Activated T-cell treated with anti-CD3 and anti-CD28 coated beads for 1 hour (primary cell): ENCODE measurements around the gene CLCNKA.
"Not testable (repeated sequence)": the region's sequence is repeated elsewhere in the genome, so short reads cannot be mapped to it uniquely, and the experiment has no call there.

ENCODE experiments used
- DNase-seq: peaks from one replicate; pipeline ENCODE4 v3.0.0-alpha.2; 2020; ENCODE audit warnings: low read depth

The CLCNKA gene

GRCh38 chr1:16021681-16022080 is at the start of gene CLCNKA:
CLCNKA (plus strand) TSS chr1:16022036; CDS start chr1:16022620, 584 bp downstream.
- DNase-seq, result no peak

GRCh38 chr1:15972409-15972808 is 49.4 kb upstream of the CLCNKA start:
- DNase-seq, result no peak

- no peak for DNase-seq
Observed at GRCh38 chr1:15973772-15974171, 48.1 kb upstream of the CLCNKA start.

- DNase-seq, result no peak
Observed at GRCh38 chr1:15974855-15975254, 47.0 kb upstream of the CLCNKA start.

GRCh38 chr1:15975358-15975804 is 46.5 kb upstream of the CLCNKA start:
- DNase-seq, result peak; percentile 53

GRCh38 chr1:15975805-15976680 is 45.8 kb upstream of the CLCNKA start, which contains the start of gene ZBTB17:
ZBTB17 (minus strand) TSS chr1:15976101; CDS start chr1:15948495, 27,606 bp downstream.
- DNase-seq, result peak; percentile 93

- DNase-seq, result not testable (repeated sequence)
Observed at GRCh38 chr1:15977947-15978346, 43.9 kb upstream of the CLCNKA start.

- no peak for DNase-seq
Observed at GRCh38 chr1:15981679-15982078, 40.2 kb upstream of the CLCNKA start.

GRCh38 chr1:15983275-15983674 is 38.6 kb upstream of the CLCNKA start:
- DNase-seq, result no peak

GRCh38 chr1:15985611-15986297 is 36.1 kb upstream of the CLCNKA start:
- DNase-seq, result no peak

GRCh38 chr1:15988856-15989736 is 32.7 kb upstream of the CLCNKA start:
- DNase-seq, result no peak

- no peak for DNase-seq
Observed at GRCh38 chr1:15989776-15990175, 32.1 kb upstream of the CLCNKA start.

GRCh38 chr1:15991427-15992186 is 30.2 kb upstream of the CLCNKA start:
- no peak for DNase-seq

- DNase-seq, result no peak
Observed at GRCh38 chr1:15992187-15992553, 29.7 kb upstream of the CLCNKA start.

- no peak for DNase-seq
Observed at GRCh38 chr1:15992582-15993500, 29.0 kb upstream of the CLCNKA start.

GRCh38 chr1:15993666-15994065 is 28.2 kb upstream of the CLCNKA start:
- DNase-seq, result no peak

GRCh38 chr1:15994081-15994480 is 27.8 kb upstream of the CLCNKA start:
- DNase-seq, result no peak

- DNase-seq, result peak; percentile 11
Observed at GRCh38 chr1:15994590-15995351, 27.1 kb upstream of the CLCNKA start.

GRCh38 chr1:15997076-15997585 is 24.7 kb upstream of the CLCNKA start:
- DNase-seq, result no peak
